GM12891 (cell line): ENCODE measurements around the gene BID.

Experiments used
- DNase-seq: peaks from one replicate; pipeline ENCODE4 v3.0.0; 2011; ENCODE audit warnings: low spot score; ENCODE audit not compliant: insufficient read length
- FAIRE-seq: peaks from 2 replicates; lab custom pipeline; 2011; peaks lifted over from hg19 to GRCh38; lab: Jason Lieb, UNC
- PAX5 ChIP-seq: IDR thresholded peaks from 2 replicates; pipeline ENCODE4 v1.6.1; 2011; ENCODE audit warnings: low read length, moderate library complexity, mild to moderate bottlenecking; ENCODE audit not compliant: insufficient read depth, severe bottlenecking
- POLR2A ChIP-seq: IDR thresholded peaks from 2 replicates; pipeline ENCODE4 v1.6.1; 2011; ENCODE audit warnings: low read depth, low read length, control low read depth
- POLR2AphosphoS5 ChIP-seq: IDR thresholded peaks from 2 replicates; pipeline ENCODE4 v1.6.1; 2011; ENCODE audit warnings: low read depth, low read length, control low read depth
- POU2F2 ChIP-seq: IDR thresholded peaks from 2 replicates; pipeline ENCODE4 v1.6.1; 2011; ENCODE audit warnings: low read depth, mild to moderate bottlenecking, control low read depth, low read length, moderate library complexity
- SPI1 ChIP-seq: IDR thresholded peaks from 2 replicates; pipeline ENCODE4 v1.6.1; 2011; ENCODE audit warnings: low read depth, low read length, control low read depth
- TAF1 ChIP-seq: IDR thresholded peaks from 2 replicates; pipeline ENCODE4 v1.6.1; 2011; ENCODE audit warnings: low read depth, low read length, control low read depth

Gene BID

GRCh38 chr22:17803609-17804270 lies 29.5 kb upstream of the BID start:
- FAIRE-seq: peak; percentile 9
- no peak for TF ChIP-seq POLR2A
- no peak for TF ChIP-seq PAX5
- TF ChIP-seq POLR2AphosphoS5: no peak; the same call in 1 of the 2 replicates
- TF ChIP-seq POU2F2: no peak
- no peak for TF ChIP-seq SPI1
- TF ChIP-seq TAF1: no peak

GRCh38 chr22:17802822-17803221 lies 28.6 kb upstream of the BID start:
- peak; percentile 45 for FAIRE-seq
- no peak for DNase-seq
- TF ChIP-seq POLR2A: no peak
- TF ChIP-seq TAF1: no peak
- no peak; the same call in 1 of the 2 replicates for TF ChIP-seq POLR2AphosphoS5
- TF ChIP-seq SPI1: no peak
- no peak for TF ChIP-seq POU2F2
- TF ChIP-seq PAX5: no peak

More at GRCh38 chr22:17803609-17804270, 29.5 kb upstream of the BID start:
- no peak for DNase-seq

GRCh38 chr22:17802411-17802810 lies 28.1 kb upstream of the BID start:
- TF ChIP-seq PAX5 (no peak), POLR2AphosphoS5 (peak; percentile 42; the same call in 1 of the 2 replicates), POLR2A (0 out of 2 replicates have a peak, but pooled peaks have one; percentile 20)
- no peak for DNase-seq
- peak; percentile 38 for FAIRE-seq

GRCh38 chr22:17797721-17798559 lies 23.7 kb upstream of the BID start:
- FAIRE-seq (peak; percentile 66), DNase-seq (peak; percentile 64)
- TF ChIP-seq POLR2A: peak; percentile 59; the same call in 1 of the 2 replicates
- peak; percentile 98 for TF ChIP-seq SPI1
- TF ChIP-seq POU2F2: peak; percentile 75
- TF ChIP-seq TAF1: peak; percentile 70; the same call in 1 of the 2 replicates
- TF ChIP-seq PAX5: no peak
- peak; percentile 87 for TF ChIP-seq POLR2AphosphoS5

GRCh38 chr22:17796695-17797094 lies 22.4 kb upstream of the BID start:
- DNase-seq: no peak
- TF ChIP-seq POLR2AphosphoS5 (peak; percentile 39; the same call in 1 of the 2 replicates), TAF1 (peak; percentile 53), SPI1 (no peak), PAX5 (no peak), POLR2A (no peak), POU2F2 (0 out of 2 replicates have a peak, but pooled peaks have one; percentile 21)
- FAIRE-seq: no peak

- DNase-seq: no peak
- TF ChIP-seq PAX5 (peak; percentile 47), POLR2AphosphoS5 (peak; percentile 38; the same call in 1 of the 2 replicates), SPI1 (peak; percentile 86), POU2F2 (peak; percentile 88; the same call in 1 of the 2 replicates), TAF1 (peak; percentile 65; the same call in 1 of the 2 replicates), POLR2A (peak; percentile 67)
- peak; percentile 93 for FAIRE-seq
Observed at GRCh38 chr22:17795661-17796548, 21.6 kb upstream of the BID start.

- TF ChIP-seq SPI1: no peak
- TF ChIP-seq POLR2A: peak; percentile 21; the same call in 1 of the 2 replicates
- TF ChIP-seq POLR2AphosphoS5: peak; percentile 65
- TF ChIP-seq POU2F2: peak; percentile 18; the same call in 1 of the 2 replicates
- FAIRE-seq: peak; percentile 93
- DNase-seq: no peak
Observed at GRCh38 chr22:17794726-17795542, 20.7 kb upstream of the BID start.

GRCh38 chr22:17792854-17793434 lies 18.7 kb upstream of the BID start:
- FAIRE-seq (no peak), DNase-seq (no peak)
- TF ChIP-seq SPI1: no peak
- TF ChIP-seq PAX5: no peak
- no peak for TF ChIP-seq POLR2AphosphoS5
- no peak for TF ChIP-seq TAF1
- TF ChIP-seq POU2F2: no peak

- DNase-seq: no peak
Observed at GRCh38 chr22:17792299-17792698, 18.0 kb upstream of the BID start.

More at GRCh38 chr22:17792299-17792698, 18.0 kb upstream of the BID start:
- FAIRE-seq: peak; percentile 74
- TF ChIP-seq PAX5 (no peak), POLR2AphosphoS5 (no peak), TAF1 (no peak), POU2F2 (no peak), POLR2A (no peak), SPI1 (no peak)
